Mammary epithelial cell (primary cell): ENCODE results near the gene OXNAD1.

Experiments
- EZH2 ChIP-seq: IDR thresholded peaks from 2 replicates; pipeline ENCODE4 v1.6.1; 2012; ENCODE audit warnings: low read length, inconsistent platforms, borderline replicate concordance
- TF ChIP-seq, protein P1 (sequence below), 2 donors: IDR thresholded peaks in 1 of 2; conservative IDR thresholded peaks in 1 of 2; 2 replicates each; pipeline ENCODE4 v1.5.1; 2011 to 2012; ENCODE audit warnings: inconsistent platforms in 2 of 2, low read length in 2 of 2, mild to moderate bottlenecking in 2 of 2, control low read depth in 1 of 2, low read depth in 1 of 2; ENCODE audit not compliant: insufficient read depth in 1 of 2; ENCODE audit errors: extremely low read depth in 1 of 2

DNA sequence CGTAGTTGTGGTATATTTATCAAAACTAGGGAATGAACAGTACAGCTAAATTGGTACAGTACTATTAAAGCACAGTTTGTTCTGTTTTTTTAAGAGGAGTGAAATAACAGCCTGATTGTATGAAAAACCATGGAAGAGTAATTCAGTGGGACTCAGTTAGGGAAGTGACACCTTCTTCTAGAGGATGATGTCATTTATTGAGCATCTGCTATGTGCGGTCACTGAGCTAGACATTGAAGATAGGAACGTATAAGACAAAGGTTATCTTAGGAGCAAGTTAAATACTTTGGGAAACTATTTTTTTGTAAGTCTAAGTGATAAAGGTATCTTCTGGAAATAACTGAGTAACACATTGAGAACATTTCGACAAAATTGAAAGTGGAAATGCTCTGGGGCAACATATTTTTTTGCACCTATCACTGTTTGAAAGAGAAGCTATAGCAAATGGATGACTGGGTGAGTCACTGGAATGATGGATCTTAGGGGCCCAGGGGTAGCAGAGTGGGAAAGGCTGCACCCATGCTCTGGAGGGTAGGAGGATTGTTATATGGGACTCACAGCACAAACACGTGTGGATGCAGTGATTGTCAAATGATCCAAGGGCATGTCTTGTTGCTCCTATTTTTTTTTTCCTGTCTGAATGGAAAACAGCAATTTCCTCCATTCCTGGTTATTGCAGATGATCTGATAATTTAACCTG is 43.0 kb downstream of the OXNAD1 start:
- TF ChIP-seq, protein P1, sequence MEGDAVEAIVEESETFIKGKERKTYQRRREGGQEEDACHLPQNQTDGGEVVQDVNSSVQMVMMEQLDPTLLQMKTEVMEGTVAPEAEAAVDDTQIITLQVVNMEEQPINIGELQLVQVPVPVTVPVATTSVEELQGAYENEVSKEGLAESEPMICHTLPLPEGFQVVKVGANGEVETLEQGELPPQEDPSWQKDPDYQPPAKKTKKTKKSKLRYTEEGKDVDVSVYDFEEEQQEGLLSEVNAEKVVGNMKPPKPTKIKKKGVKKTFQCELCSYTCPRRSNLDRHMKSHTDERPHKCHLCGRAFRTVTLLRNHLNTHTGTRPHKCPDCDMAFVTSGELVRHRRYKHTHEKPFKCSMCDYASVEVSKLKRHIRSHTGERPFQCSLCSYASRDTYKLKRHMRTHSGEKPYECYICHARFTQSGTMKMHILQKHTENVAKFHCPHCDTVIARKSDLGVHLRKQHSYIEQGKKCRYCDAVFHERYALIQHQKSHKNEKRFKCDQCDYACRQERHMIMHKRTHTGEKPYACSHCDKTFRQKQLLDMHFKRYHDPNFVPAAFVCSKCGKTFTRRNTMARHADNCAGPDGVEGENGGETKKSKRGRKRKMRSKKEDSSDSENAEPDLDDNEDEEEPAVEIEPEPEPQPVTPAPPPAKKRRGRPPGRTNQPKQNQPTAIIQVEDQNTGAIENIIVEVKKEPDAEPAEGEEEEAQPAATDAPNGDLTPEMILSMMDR (conservative IDR thresholded peaks at IDR 0.05 in 1 of 2, IDR thresholded peaks at IDR 0.05 in 1 of 2; ENCODE audit: extremely low read depth in 1 of 2, insufficient read depth in 1 of 2, low read depth in 1 of 2, low read length in 2 of 2): no peak
- TF ChIP-seq EZH2: no peak
